ENCODE results near the gene MKNK1. TPM values are rescaled to one million over a fixed set of nuclear protein-coding genes. Genes with fewer than 3 reads are reported as not detected.

MKNK1 gene
- total and polyA plus RNA-seq, 4 donors = 29.4 to 83.5 (median 62.8) TPM

DNA sequence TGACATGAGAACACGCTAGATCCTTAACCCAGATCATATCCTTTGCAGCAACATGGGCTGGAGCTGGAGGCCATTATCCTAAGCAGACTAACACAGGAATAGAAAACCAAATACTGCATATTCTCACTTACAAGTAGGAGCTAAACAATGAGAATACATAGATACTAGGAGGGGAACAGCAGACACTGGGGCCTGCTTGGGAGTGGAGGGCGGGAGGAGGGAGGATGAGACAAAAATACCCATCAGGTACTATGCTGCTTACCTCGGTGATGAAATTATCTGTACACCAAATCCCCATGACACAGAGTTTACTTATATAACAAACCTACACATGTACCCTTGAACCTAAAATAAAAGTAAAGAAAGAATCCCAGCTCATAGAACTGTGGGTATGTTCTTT lies 13.8 kb upstream of the MKNK1 start:
- no peak overlapping the region for H3K4me3 ChIP-seq
- no peak overlapping the region for H3K27ac ChIP-seq (ENCODE audit: low read depth in 1 of 2, low read length in 1 of 2)
- no peak overlapping the region for H3K9ac ChIP-seq (ENCODE audit: insufficient read depth in 1 of 2, low read length in 2 of 2)
- H3K4me1 ChIP-seq (ENCODE audit: control insufficient read depth in 5 of 5, insufficient read depth in 5 of 5, low read length in 5 of 5) = peaks cover 0 to 30% (median 10%) of the 10 kb centered on the region in 5 donors
- no peaks in the 10 kb centered on the region for H3K9me3 ChIP-seq (ENCODE audit: control insufficient read depth in 4 of 4, insufficient read depth in 3 of 4, low read length in 3 of 4)
- peaks cover 0 to 2% (median 0%) of the 10 kb centered on the region in 4 donors for H3K36me3 ChIP-seq (ENCODE audit: control insufficient read depth in 4 of 4, insufficient read depth in 4 of 4, low read length in 4 of 4)
- no peaks in the 10 kb centered on the region for H3K27me3 ChIP-seq (ENCODE audit: control insufficient read depth in 3 of 3, insufficient read depth in 3 of 3, low read length in 2 of 3)
- DNase-seq (no peak), ATAC-seq (ENCODE audit: insufficient read depth, low FRiP score) (no peak)
- WGBS, 2 donors = 95 to 99% methylated on average over 3 of the region's 3 CpGs
- TF ChIP-seq, protein P1, sequence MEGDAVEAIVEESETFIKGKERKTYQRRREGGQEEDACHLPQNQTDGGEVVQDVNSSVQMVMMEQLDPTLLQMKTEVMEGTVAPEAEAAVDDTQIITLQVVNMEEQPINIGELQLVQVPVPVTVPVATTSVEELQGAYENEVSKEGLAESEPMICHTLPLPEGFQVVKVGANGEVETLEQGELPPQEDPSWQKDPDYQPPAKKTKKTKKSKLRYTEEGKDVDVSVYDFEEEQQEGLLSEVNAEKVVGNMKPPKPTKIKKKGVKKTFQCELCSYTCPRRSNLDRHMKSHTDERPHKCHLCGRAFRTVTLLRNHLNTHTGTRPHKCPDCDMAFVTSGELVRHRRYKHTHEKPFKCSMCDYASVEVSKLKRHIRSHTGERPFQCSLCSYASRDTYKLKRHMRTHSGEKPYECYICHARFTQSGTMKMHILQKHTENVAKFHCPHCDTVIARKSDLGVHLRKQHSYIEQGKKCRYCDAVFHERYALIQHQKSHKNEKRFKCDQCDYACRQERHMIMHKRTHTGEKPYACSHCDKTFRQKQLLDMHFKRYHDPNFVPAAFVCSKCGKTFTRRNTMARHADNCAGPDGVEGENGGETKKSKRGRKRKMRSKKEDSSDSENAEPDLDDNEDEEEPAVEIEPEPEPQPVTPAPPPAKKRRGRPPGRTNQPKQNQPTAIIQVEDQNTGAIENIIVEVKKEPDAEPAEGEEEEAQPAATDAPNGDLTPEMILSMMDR (IDR thresholded peaks at IDR 0.05; ENCODE audit: control extremely low read depth, extremely low read depth) = no peak

- Histone ChIP-seq H3K36me3 (ENCODE audit: control insufficient read depth in 4 of 4, insufficient read depth in 4 of 4, low read length in 4 of 4) (peaks cover 0 to 4% (median under 1%) of the 10 kb centered on the region in 4 donors), H3K4me1 (ENCODE audit: control insufficient read depth in 5 of 5, insufficient read depth in 5 of 5, low read length in 5 of 5) (peaks cover 0 to 32% (median 10%) of the 10 kb centered on the region in 5 donors), H3K9ac (ENCODE audit: insufficient read depth in 1 of 2, low read length in 2 of 2) (peak overlapping the region; percentile 55 to 88), H3K4me3 (peak overlapping the region; percentile 84), H3K9me3 (ENCODE audit: control insufficient read depth in 4 of 4, insufficient read depth in 3 of 4, low read length in 3 of 4) (no peaks in the 10 kb centered on the region), H3K27me3 (ENCODE audit: control insufficient read depth in 3 of 3, insufficient read depth in 3 of 3, low read length in 2 of 3) (no peaks in the 10 kb centered on the region), H3K27ac (ENCODE audit: low read depth in 1 of 2, low read length in 1 of 2) (peak overlapping the region; percentile 73 to 97)
- ATAC-seq (ENCODE audit: insufficient read depth, low FRiP score) (no peak), DNase-seq (no peak)
- WGBS, 2 donors = 39 to 47% methylated on average over 10 of the region's 10 CpGs
- TF ChIP-seq, protein P1 (IDR thresholded peaks at IDR 0.05; ENCODE audit: control extremely low read depth, extremely low read depth) = no peak
Measured at GRCh38 chr1:46617108-46617800, 13.2 kb upstream of the MKNK1 start.

DNA sequence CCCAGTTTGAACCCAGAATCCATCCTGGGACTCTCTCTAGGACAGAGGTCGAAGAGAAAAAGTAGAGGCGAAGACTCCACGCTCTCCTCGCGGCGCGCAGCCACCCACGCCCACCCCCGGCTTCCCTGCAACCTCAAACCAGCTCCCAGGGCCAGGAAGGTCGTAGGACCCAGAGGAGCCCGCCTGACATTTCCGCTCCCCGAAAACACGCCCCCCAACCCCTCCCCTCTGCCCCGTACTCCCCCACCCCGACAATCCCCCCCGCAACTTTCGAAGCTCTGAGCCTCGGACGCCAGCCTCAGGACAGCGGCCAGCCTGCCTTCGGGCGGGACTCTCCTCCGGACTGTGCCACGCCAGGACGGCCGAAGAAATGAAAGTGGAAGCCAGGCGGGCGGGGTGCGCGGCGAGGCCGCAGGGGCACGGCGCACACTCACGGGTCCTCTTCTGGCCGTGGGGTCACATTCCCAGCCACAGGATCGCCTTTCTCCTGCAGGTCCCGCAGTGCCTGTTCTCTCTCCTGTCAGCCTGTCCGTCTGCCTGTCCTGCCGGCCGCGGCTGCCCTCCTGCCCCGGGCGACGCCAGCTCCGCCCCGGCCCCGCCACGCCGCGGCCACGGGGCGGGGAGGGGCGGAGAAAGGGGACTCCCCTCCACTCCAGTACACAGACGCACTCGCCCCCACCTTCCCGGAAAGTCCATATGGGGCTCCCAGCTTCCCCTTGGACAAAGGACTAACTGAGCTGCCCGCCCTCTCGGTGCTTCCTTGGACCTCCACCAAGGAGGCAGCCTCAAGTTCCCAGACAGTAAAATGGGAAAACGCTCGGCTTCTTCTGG lies 12.4 kb upstream of the MKNK1 start, which contains the start of gene MOB3C:
Gene MOB3C, minus strand, starts transcription at position 535 of the 831 bp plus-strand sequence. CDS start 3,490 bp downstream, outside the sequence.
- peak within 1 kb of the TSS; percentile 84 for H3K4me3 ChIP-seq
- H3K27ac ChIP-seq (ENCODE audit: low read depth in 1 of 2, low read length in 1 of 2) = peak within 1 kb of the TSS; percentile 73 to 97
- TF ChIP-seq, protein P1 (IDR thresholded peaks at IDR 0.05; ENCODE audit: control extremely low read depth, extremely low read depth) = no peak
- ATAC-seq (ENCODE audit: insufficient read depth, low FRiP score) (peak; percentile 90), DNase-seq (peak; percentile 76 to 82 (median 81))
- H3K4me1 ChIP-seq (ENCODE audit: control insufficient read depth in 5 of 5, insufficient read depth in 5 of 5, low read length in 5 of 5) = peaks cover 0 to 37% (median 13%) of the 10 kb centered on the region in 5 donors
- peak within 1 kb of the TSS; percentile 55 to 88 for H3K9ac ChIP-seq (ENCODE audit: insufficient read depth in 1 of 2, low read length in 2 of 2)
- peaks cover 0 to 8% (median under 1%) of the 10 kb centered on the region in 4 donors for H3K36me3 ChIP-seq (ENCODE audit: control insufficient read depth in 4 of 4, insufficient read depth in 4 of 4, low read length in 4 of 4)
- no peaks in the 10 kb centered on the region for H3K27me3 ChIP-seq (ENCODE audit: control insufficient read depth in 3 of 3, insufficient read depth in 3 of 3, low read length in 2 of 3)
- WGBS, 2 donors = 0 to 1% methylated on average over 52 to 62 of the region's 62 CpGs
- no peaks in the 10 kb centered on the region for H3K9me3 ChIP-seq (ENCODE audit: control insufficient read depth in 4 of 4, insufficient read depth in 3 of 4, low read length in 3 of 4)
